CD4-positive, CD25-positive, alpha-beta regulatory T cell (primary cell): ENCODE measurements around the gene GRIK4. TPM values are rescaled to one million over a fixed set of nuclear protein-coding genes. Genes with fewer than 3 reads are reported as not detected.

Experiments
- ATAC-seq, 2 donors: fragments of 150-1000 bp; cut with Tn5 transposase; one replicate each; pipeline ENCODE4 v1.10.0; 2021; ENCODE audit warnings: low read depth in 2 of 2, moderate number of reproducible peaks in 2 of 2, moderate library complexity in 1 of 2
- DNase-seq, 3 donors: peaks; one replicate each; pipeline versions ENCODE4 v3.0.0 to v3.0.0-alpha.2; 2012 to 2022; ENCODE audit warnings: mixed read lengths in 1 of 3
- H3K27ac ChIP-seq: one replicate; pipeline ENCODE4 v1.7.0; 2013; ENCODE audit warnings: mild to moderate bottlenecking, low read length; ENCODE audit not compliant: insufficient read depth, poor library complexity, severe bottlenecking
- H3K27me3 ChIP-seq: one replicate; pipeline ENCODE4 v1.7.0; 2013; ENCODE audit warnings: low read length; ENCODE audit not compliant: control insufficient read depth, insufficient read depth
- H3K36me3 ChIP-seq: one replicate; pipeline ENCODE4 v1.7.0; 2013; ENCODE audit warnings: mild to moderate bottlenecking, low read length, moderate library complexity; ENCODE audit not compliant: control insufficient read depth, insufficient read depth
- H3K4me1 ChIP-seq: 2 replicates; pipeline ENCODE4 v1.7.0; 2013; ENCODE audit warnings: mild to moderate bottlenecking, low read length; ENCODE audit not compliant: insufficient read depth, control insufficient read depth, poor library complexity, severe bottlenecking
- H3K4me3 ChIP-seq: one replicate; pipeline ENCODE4 v1.7.0; 2013; ENCODE audit warnings: low read depth, mild to moderate bottlenecking, low read length, moderate library complexity
- H3K9me3 ChIP-seq, 2 experiments: 1 replicate in 1 of 2; 2 replicates in 1 of 2; pipeline ENCODE4 v1.7.0; 2013; ENCODE audit warnings: low read length in 2 of 2, mild to moderate bottlenecking in 1 of 2, moderate library complexity in 1 of 2; ENCODE audit not compliant: control insufficient read depth in 2 of 2
- H3K27ac Mint-ChIP-seq, 3 donors: one replicate each; pipeline ENCODE4 v1.8.0; 2020 to 2022; ENCODE audit warnings: mild to moderate bottlenecking in 3 of 3, mixed read lengths in 3 of 3, moderate library complexity in 2 of 3
- H3K27me3 Mint-ChIP-seq: one replicate; pipeline ENCODE4 v1.8.0; 2022; ENCODE audit warnings: mild to moderate bottlenecking, mixed read lengths
- H3K36me3 Mint-ChIP-seq: one replicate; pipeline ENCODE4 v1.8.0; 2020; ENCODE audit warnings: mixed read lengths
- H3K4me1 Mint-ChIP-seq, 4 donors: one replicate each; pipeline ENCODE4 v1.8.0; 2020 to 2022; ENCODE audit warnings: mixed read lengths in 4 of 4, mild to moderate bottlenecking in 1 of 4
- H3K4me3 Mint-ChIP-seq, 4 donors: one replicate each; pipeline ENCODE4 v1.8.0; 2020 to 2022; ENCODE audit warnings: mild to moderate bottlenecking in 4 of 4, mixed read lengths in 4 of 4, moderate library complexity in 3 of 4
- H3K9me3 Mint-ChIP-seq, 7 donors: one replicate each; pipeline ENCODE4 v1.8.0; 2020 to 2022; ENCODE audit warnings: mixed read lengths in 7 of 7, mild to moderate bottlenecking in 3 of 7, moderate library complexity in 2 of 7
- polyA plus RNA-seq, 4 donors: library from polyadenylated mRNA; unstranded; fragments of 300-500 nt; fragmentation: Illumina TruSeq; gene quantifications; one replicate each; pipeline ENCODE4 v1.2.3, GENCODE V29; 2021
- total RNA-seq: library from RNA; stranded (reverse); gene quantifications from one replicate; pipeline ENCODE4 v1.2.3, GENCODE V29; 2022

Gene GRIK4
- total and polyA plus RNA-seq, 5 donors from 2014 or later = not detected

DNA sequence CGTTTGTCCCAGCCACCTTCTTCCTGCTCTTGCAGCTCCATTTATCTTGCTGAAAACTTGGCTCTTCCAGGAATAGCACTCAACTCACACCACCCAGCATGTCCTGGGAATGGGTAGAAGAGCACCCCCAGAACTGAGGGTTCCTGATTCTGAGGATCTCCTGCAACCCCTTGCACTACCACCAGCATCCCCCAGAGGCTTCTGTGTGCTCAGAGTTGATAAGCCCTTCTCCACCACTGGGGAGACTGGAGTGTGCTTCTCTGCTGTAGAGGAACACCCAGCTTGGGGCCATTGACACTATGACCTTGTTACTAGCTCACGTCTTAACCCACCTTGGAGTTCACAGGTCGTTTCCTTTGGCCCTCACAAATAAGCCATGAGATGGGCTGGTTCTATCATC is 121.0 kb downstream of the GRIK4 start:
- Mint-ChIP-seq H3K4me3 (no peak overlapping the region), H3K4me1 (no peaks in the 10 kb centered on the region), H3K36me3 (no peaks in the 10 kb centered on the region), H3K9me3 (no peaks in the 10 kb centered on the region), H3K27me3 (peaks cover 6% of the 10 kb centered on the region), H3K27ac (no peak overlapping the region)
- DNase-seq (no peak), ATAC-seq (no peak)
- Histone ChIP-seq H3K27ac (no peak overlapping the region), H3K4me3 (no peak overlapping the region), H3K27me3 (no peaks in the 10 kb centered on the region), H3K9me3 (no peaks in the 10 kb centered on the region), H3K4me1 (no peaks in the 10 kb centered on the region), H3K36me3 (no peaks in the 10 kb centered on the region)

DNA sequence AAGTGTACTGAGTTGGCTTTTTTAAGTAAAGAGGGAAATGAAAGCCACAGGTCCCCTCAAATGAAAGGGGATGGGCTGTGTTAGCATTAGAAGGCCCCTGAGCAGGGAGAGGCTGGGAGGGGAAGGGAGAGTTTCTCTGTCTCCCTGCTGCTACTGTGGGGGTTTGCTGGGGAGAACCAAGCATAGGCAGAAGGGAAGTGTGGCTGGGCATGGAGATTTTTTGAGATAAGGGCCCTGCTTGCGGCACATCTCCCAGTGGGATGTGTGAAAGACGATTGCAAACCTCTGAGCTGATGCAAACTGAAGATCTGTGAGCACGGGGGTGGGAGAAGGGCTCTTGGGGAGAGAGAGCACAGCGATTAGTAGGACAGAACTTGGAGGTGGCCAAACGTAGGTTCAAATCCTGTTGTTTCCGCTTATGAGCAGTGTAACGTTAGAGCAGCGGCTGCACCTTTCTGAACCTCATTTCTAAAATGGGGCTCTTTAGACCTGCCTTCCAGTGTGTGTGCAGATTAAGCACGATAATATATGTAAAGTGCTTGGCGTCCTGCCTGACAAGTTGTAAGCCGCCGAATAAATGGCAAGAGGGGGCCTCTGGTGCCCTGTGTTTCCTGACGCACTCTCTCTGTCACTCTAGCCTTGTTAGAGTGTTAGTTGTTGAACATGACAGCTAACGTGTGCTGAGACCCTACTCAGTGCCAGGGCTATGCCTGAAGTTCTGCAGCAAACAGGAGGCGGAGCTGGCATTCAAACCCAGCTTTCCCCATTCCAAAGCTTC is 122.3 kb downstream of the GRIK4 start:
- no peaks in the 10 kb centered on the region for H3K36me3 Mint-ChIP-seq
- Histone ChIP-seq H3K4me1 (no peaks in the 10 kb centered on the region), H3K4me3 (no peak overlapping the region), H3K9me3 (no peaks in the 10 kb centered on the region), H3K27me3 (no peaks in the 10 kb centered on the region), H3K27ac (no peak overlapping the region), H3K36me3 (no peaks in the 10 kb centered on the region)
- H3K27ac Mint-ChIP-seq = no peak overlapping the region
- no peaks in the 10 kb centered on the region for H3K27me3 Mint-ChIP-seq
- DNase-seq = no peak
- no peaks in the 10 kb centered on the region for H3K4me1 Mint-ChIP-seq
- no peak for ATAC-seq
- H3K9me3 Mint-ChIP-seq = no peaks in the 10 kb centered on the region
- H3K4me3 Mint-ChIP-seq = no peak overlapping the region

DNA sequence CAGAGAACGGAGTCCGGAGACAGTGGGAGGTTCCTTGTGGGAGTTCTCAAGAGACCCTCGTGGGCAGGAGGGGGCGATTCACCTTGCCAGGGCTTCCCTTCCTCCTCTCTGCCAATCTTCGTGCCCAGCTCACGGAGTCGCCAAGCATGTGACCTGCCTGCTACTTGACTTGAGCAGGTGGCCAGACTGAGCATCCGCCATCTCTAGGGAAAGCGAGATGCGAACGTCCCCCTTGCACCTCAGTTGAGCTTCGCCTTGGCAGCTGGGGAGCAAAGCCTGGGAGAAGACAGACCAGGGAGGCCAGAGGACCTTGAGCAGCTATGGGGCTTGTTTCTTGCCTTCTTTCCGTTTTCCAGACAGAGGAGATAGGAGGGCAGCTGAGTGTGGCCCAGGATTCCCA is 123.2 kb downstream of the GRIK4 start:
- no peaks in the 10 kb centered on the region for H3K4me1 ChIP-seq
- no peaks in the 10 kb centered on the region for H3K36me3 Mint-ChIP-seq
- no peak overlapping the region for H3K27ac Mint-ChIP-seq
- H3K4me1 Mint-ChIP-seq = no peaks in the 10 kb centered on the region
- ATAC-seq = no peak
- H3K9me3 ChIP-seq = no peaks in the 10 kb centered on the region
- H3K27ac ChIP-seq = no peak overlapping the region
- H3K27me3 Mint-ChIP-seq = peaks cover 5% of the 10 kb centered on the region
- no peaks in the 10 kb centered on the region for H3K9me3 Mint-ChIP-seq
- H3K36me3 ChIP-seq = no peaks in the 10 kb centered on the region
- H3K4me3 ChIP-seq = no peak overlapping the region
- DNase-seq = no peak
- H3K4me3 Mint-ChIP-seq = no peak overlapping the region
- no peaks in the 10 kb centered on the region for H3K27me3 ChIP-seq

- H3K4me1 ChIP-seq = no peaks in the 10 kb centered on the region
- Mint-ChIP-seq H3K36me3 (no peaks in the 10 kb centered on the region), H3K27ac (no peak overlapping the region), H3K9me3 (no peaks in the 10 kb centered on the region), H3K27me3 (peaks cover 8% of the 10 kb centered on the region), H3K4me3 (no peak overlapping the region), H3K4me1 (no peaks in the 10 kb centered on the region)
- H3K36me3 ChIP-seq = no peaks in the 10 kb centered on the region
- H3K27me3 ChIP-seq = no peaks in the 10 kb centered on the region
- H3K27ac ChIP-seq = no peak overlapping the region
- H3K4me3 ChIP-seq = no peak overlapping the region
- DNase-seq = no peak
- H3K9me3 ChIP-seq = no peaks in the 10 kb centered on the region
- no peak for ATAC-seq
These were observed 123.7 kb downstream of the GRIK4 start for GRCh38 chr11:120635136-120635810.

DNA sequence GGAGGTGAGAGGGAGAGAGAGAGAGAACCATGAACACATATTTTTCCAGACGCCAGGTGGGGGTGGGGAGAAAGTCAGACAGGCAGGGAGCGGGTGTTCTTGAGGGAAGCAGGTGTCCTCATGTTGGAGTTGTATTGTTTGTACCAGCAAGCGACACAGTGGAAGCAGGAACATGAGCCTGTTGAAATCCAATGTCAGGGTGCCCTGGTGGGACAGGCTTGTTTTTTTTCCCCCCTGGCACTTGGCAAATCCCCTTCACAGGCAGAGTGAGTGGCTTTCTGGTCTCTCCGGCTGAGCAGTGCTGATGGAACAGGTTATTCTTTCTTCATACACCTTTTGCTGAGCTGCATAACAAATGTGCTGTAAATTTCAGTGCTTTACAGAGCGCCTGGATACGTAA is 125.6 kb downstream of the GRIK4 start:
- no peak for ATAC-seq
- Histone ChIP-seq H3K27ac (no peak overlapping the region), H3K9me3 (no peaks in the 10 kb centered on the region), H3K4me3 (no peak overlapping the region), H3K4me1 (no peaks in the 10 kb centered on the region), H3K27me3 (no peaks in the 10 kb centered on the region), H3K36me3 (no peaks in the 10 kb centered on the region)
- Mint-ChIP-seq H3K27ac (no peak overlapping the region), H3K36me3 (no peaks in the 10 kb centered on the region), H3K9me3 (no peaks in the 10 kb centered on the region), H3K27me3 (peaks cover 8% of the 10 kb centered on the region), H3K4me1 (no peaks in the 10 kb centered on the region), H3K4me3 (no peak overlapping the region)
- no peak for DNase-seq

- H3K36me3 Mint-ChIP-seq = no peaks in the 10 kb centered on the region
These were observed 130.8 kb downstream of the GRIK4 start for GRCh38 chr11:120642196-120642894.

DNA sequence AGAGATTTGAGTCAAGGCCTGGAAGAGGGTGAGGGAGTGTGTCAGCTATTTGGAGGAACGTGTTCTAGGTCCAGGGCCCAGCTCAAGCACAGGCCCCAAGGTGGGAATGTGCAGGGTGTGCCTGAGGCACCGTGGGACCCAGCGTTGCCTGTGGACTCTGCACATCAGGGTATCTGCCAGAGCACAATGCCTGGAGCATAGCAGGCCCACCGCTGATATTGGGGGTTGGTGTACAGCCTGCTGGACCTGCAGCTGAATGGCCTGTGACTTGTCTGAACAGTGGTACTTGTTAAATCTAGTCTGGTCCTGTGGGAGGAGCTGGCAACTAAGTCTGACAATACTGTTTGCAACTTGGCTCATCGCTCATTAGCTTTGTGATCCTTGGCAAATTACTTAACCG is 131.7 kb downstream of the GRIK4 start:
- no peak for ATAC-seq

More at GRCh38 chr11:120642196-120642894, 130.8 kb downstream of the GRIK4 start:
- H3K4me1 ChIP-seq = no peaks in the 10 kb centered on the region
- H3K27ac ChIP-seq = no peak overlapping the region
- no peaks in the 10 kb centered on the region for H3K9me3 ChIP-seq
- peaks cover 12% of the 10 kb centered on the region for H3K27me3 Mint-ChIP-seq
- H3K27me3 ChIP-seq = peaks cover 3% of the 10 kb centered on the region
- H3K9me3 Mint-ChIP-seq = peaks cover 0 to 2% (median 0%) of the 10 kb centered on the region in 7 donors
- H3K4me3 Mint-ChIP-seq = no peak overlapping the region
- no peak overlapping the region for H3K27ac Mint-ChIP-seq
- no peaks in the 10 kb centered on the region for H3K36me3 ChIP-seq
- DNase-seq (no peak), ATAC-seq (no peak)
- no peaks in the 10 kb centered on the region for H3K4me1 Mint-ChIP-seq
- H3K4me3 ChIP-seq = no peak overlapping the region

More for the DNA sequence above, 131.7 kb downstream of the GRIK4 start:
- Histone ChIP-seq H3K36me3 (no peaks in the 10 kb centered on the region), H3K4me1 (no peaks in the 10 kb centered on the region), H3K9me3 (no peaks in the 10 kb centered on the region), H3K4me3 (no peak overlapping the region), H3K27me3 (peaks cover 3% of the 10 kb centered on the region), H3K27ac (no peak overlapping the region)
- Mint-ChIP-seq H3K4me1 (no peaks in the 10 kb centered on the region), H3K36me3 (no peaks in the 10 kb centered on the region), H3K4me3 (no peak overlapping the region), H3K27me3 (peaks cover 12% of the 10 kb centered on the region), H3K9me3 (peaks cover 0 to 2% (median 0%) of the 10 kb centered on the region in 7 donors), H3K27ac (no peak overlapping the region)
- no peak for DNase-seq
